Renal cortical epithelial cell (primary cell): ENCODE data around the gene TECPR2. TPM values are rescaled to one million over a fixed set of nuclear protein-coding genes. Genes with fewer than 3 reads are reported as not detected.

ENCODE experiments used
- total RNA-seq: library from RNA; depleted of rRNA; stranded (reverse); fragments of >200 nt; gene quantifications from 2 replicates; pipeline ENCODE4 v1.2.3, GENCODE V29; 2014

Gene TECPR2
- total RNA-seq, 1 donor from 2014 or later = 40.1 TPM

Other genes with a start within 250 kb of the TECPR2 start
- gene WDR20, start 223.0 kb upstream of the TECPR2 start, total RNA-seq = 18.4 and 25.3 TPM in 2 replicates
- gene MOK, start 57.8 kb upstream of the TECPR2 start, total RNA-seq = 11.6 and 18.2 TPM in 2 replicates
- 11.1 and 12.5 TPM in 2 replicates for gene ZNF839, start 43.2 kb upstream of the TECPR2 start, total RNA-seq
- 36.0 and 45.5 TPM in 2 replicates for gene CINP, start 51 bp upstream of the TECPR2 start, total RNA-seq
- gene ANKRD9, start 146.8 kb downstream of the TECPR2 start, total RNA-seq = 26.9 and 54.4 TPM in 2 replicates
- gene RCOR1, start 229.7 kb downstream of the TECPR2 start, total RNA-seq = 11.6 and 28.0 TPM in 2 replicates